Astrocyte (in vitro differentiated cells and primary cell): ENCODE measurements around the gene ZNF780A.

Experiments
- EZH2 ChIP-seq: IDR thresholded peaks from 2 replicates; pipeline ENCODE4 v1.6.1; 2012; ENCODE audit warnings: mild to moderate bottlenecking, low read length, inconsistent platforms; ENCODE audit not compliant: insufficient read depth
- TF ChIP-seq, protein P1 (sequence below): IDR thresholded peaks from 2 replicates; pipeline ENCODE4 v1.5.1; 2011; ENCODE audit warnings: low read depth, mild to moderate bottlenecking, inconsistent platforms, low read length, moderate library complexity; ENCODE audit not compliant: insufficient read depth

DNA sequence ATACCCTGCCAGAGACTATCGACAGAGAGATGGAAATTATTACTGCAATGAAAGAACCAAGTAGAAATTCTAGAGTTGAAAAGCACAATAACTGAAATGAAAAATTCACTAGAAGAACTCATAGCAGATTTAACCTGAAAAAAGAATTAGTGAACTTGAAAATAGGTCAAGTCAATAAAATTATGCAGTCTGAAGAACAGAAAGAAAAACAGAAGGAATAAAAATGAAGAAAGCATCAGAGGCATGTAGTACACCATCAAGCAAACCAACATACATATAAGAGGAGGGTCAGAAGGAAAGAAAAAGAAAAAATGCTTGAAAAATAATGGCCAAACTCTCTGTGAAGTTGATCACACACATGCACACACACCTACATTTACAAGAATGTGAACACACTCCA is 31.1 kb downstream of the ZNF780A start:
- no peak for TF ChIP-seq EZH2
- TF ChIP-seq, protein P1, sequence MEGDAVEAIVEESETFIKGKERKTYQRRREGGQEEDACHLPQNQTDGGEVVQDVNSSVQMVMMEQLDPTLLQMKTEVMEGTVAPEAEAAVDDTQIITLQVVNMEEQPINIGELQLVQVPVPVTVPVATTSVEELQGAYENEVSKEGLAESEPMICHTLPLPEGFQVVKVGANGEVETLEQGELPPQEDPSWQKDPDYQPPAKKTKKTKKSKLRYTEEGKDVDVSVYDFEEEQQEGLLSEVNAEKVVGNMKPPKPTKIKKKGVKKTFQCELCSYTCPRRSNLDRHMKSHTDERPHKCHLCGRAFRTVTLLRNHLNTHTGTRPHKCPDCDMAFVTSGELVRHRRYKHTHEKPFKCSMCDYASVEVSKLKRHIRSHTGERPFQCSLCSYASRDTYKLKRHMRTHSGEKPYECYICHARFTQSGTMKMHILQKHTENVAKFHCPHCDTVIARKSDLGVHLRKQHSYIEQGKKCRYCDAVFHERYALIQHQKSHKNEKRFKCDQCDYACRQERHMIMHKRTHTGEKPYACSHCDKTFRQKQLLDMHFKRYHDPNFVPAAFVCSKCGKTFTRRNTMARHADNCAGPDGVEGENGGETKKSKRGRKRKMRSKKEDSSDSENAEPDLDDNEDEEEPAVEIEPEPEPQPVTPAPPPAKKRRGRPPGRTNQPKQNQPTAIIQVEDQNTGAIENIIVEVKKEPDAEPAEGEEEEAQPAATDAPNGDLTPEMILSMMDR = no peak
